Esophagus mucosa (tissue), 1 donor: ENCODE results near the gene FAM200B. TPM values are rescaled to one million over a fixed set of nuclear protein-coding genes. Genes with fewer than 3 reads are reported as not detected.

Experiments
- ATAC-seq: fragments of 200-7000 bp; cut with Tn5 transposase; one replicate; pipeline ENCODE4 v1.9.1; 2020
- total RNA-seq: library from RNA; stranded (reverse); gene quantifications from one replicate; pipeline ENCODE4 v1.2.4, GENCODE V29; 2023
- donor health status: DM: yes; HTN: yes; CAD: no.

Gene FAM200B
- total RNA-seq, result 24.3 TPM

- ATAC-seq, result peak; percentile 97
Measured at GRCh38 chr4:15681372-15682241, at the start of gene FAM200B. Gene FAM200B (plus strand): TSS chr4:15681827. CDS start chr4:15686978, 5,151 bp downstream.

- peak; percentile 96 for ATAC-seq
Measured at GRCh38 chr4:15636818-15637217, 44.8 kb upstream of the FAM200B start.

GRCh38 chr4:15638418-15638817 is 43.2 kb upstream of the FAM200B start:
- ATAC-seq, result no peak

- no peak for ATAC-seq
Measured at GRCh38 chr4:15648600-15648999, 33.0 kb upstream of the FAM200B start.

- no peak for ATAC-seq
Measured at GRCh38 chr4:15649914-15650545, 31.6 kb upstream of the FAM200B start.

- ATAC-seq, result no peak
Measured at GRCh38 chr4:15651676-15652075, 30.0 kb upstream of the FAM200B start.

GRCh38 chr4:15652191-15652590 is 29.4 kb upstream of the FAM200B start:
- no peak for ATAC-seq

- ATAC-seq, result no peak
Measured at GRCh38 chr4:15652841-15653240, 28.8 kb upstream of the FAM200B start.

- ATAC-seq, result no peak
Measured at GRCh38 chr4:15653420-15653819, 28.2 kb upstream of the FAM200B start.

- no peak for ATAC-seq
Measured at GRCh38 chr4:15653864-15654592, 27.6 kb upstream of the FAM200B start.

- peak; percentile 63 for ATAC-seq
Measured at GRCh38 chr4:15654593-15655222, 26.9 kb upstream of the FAM200B start.

GRCh38 chr4:15655223-15656037 is 26.2 kb upstream of the FAM200B start, which contains the start of gene FBXL5:
Gene FBXL5 (minus strand): TSS chr4:15655357. CDS start chr4:15655287, 70 bp downstream.
- ATAC-seq, result peak; percentile 87

- no peak for ATAC-seq
Measured at GRCh38 chr4:15656038-15656470, 25.6 kb upstream of the FAM200B start.

- no peak for ATAC-seq
Measured at GRCh38 chr4:15657366-15657765, 24.3 kb upstream of the FAM200B start.

GRCh38 chr4:15658136-15658770 is 23.4 kb upstream of the FAM200B start:
- no peak for ATAC-seq

GRCh38 chr4:15658781-15659180 is 22.8 kb upstream of the FAM200B start:
- ATAC-seq, result no peak

- peak; percentile 53 for ATAC-seq
Measured at GRCh38 chr4:15659768-15660570, 21.7 kb upstream of the FAM200B start.

GRCh38 chr4:15665753-15666365 is 15.8 kb upstream of the FAM200B start:
- peak; percentile 96 for ATAC-seq

GRCh38 chr4:15667006-15667405 is 14.6 kb upstream of the FAM200B start:
- ATAC-seq, result no peak
